GM20000 (cell line): Measurements from ENCODE around the gene SNX12.

Experiments
- DNase-seq: peaks from one replicate; pipeline ENCODE4 v3.0.0; 2012; ENCODE audit warnings: low spot score
- TF ChIP-seq, protein P1 (sequence below): IDR thresholded peaks from 2 replicates; pipeline ENCODE4 v1.5.1; 2012; ENCODE audit warnings: mild to moderate bottlenecking, control low read depth; ENCODE audit errors: extremely low read depth, missing control alignments

Gene SNX12

DNA sequence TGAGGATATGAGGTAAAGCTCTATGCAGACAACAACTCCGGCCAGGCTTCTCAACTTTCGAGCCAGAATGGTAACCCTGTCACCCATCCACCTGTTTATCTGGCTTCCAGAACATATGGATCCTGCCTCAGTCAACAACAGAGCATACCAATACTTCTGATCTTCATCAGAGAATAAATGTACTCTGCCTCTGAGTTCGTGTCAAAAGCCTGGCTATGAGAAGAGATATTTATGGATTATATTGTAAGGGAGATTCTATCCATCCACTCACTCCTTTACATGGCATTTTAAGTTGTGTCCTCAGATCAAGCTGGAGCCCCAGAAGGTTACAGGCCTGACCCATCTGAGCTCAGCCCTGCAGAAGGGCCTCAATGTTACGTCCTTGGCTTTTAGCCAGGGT lies 17.8 kb upstream of the SNX12 start:
- TF ChIP-seq, protein P1, sequence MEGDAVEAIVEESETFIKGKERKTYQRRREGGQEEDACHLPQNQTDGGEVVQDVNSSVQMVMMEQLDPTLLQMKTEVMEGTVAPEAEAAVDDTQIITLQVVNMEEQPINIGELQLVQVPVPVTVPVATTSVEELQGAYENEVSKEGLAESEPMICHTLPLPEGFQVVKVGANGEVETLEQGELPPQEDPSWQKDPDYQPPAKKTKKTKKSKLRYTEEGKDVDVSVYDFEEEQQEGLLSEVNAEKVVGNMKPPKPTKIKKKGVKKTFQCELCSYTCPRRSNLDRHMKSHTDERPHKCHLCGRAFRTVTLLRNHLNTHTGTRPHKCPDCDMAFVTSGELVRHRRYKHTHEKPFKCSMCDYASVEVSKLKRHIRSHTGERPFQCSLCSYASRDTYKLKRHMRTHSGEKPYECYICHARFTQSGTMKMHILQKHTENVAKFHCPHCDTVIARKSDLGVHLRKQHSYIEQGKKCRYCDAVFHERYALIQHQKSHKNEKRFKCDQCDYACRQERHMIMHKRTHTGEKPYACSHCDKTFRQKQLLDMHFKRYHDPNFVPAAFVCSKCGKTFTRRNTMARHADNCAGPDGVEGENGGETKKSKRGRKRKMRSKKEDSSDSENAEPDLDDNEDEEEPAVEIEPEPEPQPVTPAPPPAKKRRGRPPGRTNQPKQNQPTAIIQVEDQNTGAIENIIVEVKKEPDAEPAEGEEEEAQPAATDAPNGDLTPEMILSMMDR, result no peak
- no peak for DNase-seq

DNA sequence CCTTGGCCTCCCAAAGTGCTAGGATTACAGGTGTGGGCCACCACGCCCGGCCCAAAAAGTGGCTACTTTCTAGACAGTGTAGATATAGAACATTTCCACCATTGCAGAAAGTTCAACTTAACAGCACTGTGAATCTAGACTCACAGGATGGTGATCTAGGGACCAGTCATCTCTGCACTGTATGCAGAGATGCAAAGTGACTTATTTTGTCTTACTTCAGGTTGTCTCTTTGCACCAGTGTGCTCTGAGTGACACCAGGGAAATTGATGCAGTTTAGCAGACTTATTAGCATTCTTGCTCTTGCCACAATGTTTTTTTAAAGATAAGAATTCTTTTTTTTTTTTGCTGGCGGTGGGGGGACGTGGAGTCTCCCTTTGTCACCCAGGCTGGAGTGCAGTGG lies 14.7 kb upstream of the SNX12 start:
- TF ChIP-seq, protein P1, result no peak
- no peak for DNase-seq

- TF ChIP-seq, protein P1, result no peak
- no peak for DNase-seq
These were observed 14.1 kb upstream of the SNX12 start for GRCh38 chrX:71082124-71082647.

DNA sequence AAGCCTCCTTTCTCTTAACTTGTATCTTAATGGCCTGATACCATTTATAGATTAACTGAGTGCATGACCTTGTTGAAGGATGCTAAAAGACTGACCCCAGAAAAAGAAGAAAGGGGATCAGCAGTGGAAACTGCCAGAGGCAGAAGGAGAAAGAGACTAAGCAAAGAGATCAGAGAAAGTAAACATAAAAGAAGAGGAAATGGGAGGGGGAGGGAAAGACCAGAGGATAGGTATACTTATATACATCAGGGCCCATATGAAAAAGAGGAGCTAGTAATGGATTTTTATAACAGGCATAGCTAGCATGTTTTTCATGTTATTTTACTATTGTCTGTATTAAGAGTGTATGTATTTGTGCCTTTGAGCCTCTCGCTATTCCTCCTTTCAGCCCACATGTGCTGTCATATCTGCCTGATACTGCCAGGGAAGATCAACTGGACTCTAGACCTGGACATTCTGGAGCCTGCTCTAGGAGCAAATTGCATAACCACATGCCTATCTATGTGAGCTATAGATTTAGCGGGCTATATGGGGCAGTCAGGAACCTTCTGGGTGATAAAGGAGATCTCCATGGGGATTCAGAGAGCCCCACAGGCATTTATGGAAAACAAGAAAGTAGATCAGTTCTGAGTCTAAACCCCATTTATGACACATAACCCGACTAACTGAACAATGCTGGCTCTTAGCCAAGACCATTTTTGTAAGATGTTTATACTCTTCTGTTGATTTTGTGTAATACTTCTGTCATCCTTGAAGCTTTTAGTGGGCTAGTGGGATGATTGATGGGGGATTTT lies 13.4 kb upstream of the SNX12 start:
- TF ChIP-seq, protein P1, result no peak
- no peak for DNase-seq

DNA sequence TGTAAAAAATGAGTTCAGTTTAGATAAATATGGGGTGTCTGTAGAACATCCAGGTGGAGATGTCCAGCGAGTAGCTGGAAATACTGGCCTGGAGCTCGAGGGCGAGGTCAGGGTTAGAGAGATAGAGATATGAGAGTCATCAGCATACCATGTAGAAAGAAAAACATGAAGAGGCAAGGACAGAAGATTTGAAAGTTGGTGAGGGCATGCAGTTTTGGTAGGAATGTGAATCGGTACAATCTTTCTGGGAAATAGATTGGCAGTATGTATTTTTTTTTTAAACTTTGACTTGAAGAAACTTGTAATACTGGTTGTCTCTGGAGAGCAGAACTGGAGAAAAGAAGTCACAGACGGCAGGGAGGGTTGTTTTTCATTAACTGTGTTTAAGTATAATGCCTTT lies 2.4 kb upstream of the SNX12 start:
- no peak for DNase-seq
- TF ChIP-seq, protein P1, result no peak

DNA sequence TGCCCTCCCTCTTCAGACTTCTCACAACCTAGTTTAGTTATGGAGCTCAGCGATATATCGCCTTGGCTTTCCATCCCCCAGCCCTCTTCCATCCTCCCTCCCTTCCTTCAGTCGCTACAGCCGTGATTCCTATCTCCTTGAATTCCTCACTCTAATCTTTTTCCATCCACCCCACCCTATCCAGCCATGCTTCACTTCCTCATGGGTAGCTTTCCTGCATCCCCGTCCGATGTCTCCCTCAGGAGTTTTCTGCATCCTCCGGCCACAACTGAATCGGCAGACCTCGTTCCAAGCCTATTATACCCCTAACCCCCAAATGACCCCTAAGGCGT lies 456 bp downstream of the SNX12 start:
- no peak for DNase-seq

DNA sequence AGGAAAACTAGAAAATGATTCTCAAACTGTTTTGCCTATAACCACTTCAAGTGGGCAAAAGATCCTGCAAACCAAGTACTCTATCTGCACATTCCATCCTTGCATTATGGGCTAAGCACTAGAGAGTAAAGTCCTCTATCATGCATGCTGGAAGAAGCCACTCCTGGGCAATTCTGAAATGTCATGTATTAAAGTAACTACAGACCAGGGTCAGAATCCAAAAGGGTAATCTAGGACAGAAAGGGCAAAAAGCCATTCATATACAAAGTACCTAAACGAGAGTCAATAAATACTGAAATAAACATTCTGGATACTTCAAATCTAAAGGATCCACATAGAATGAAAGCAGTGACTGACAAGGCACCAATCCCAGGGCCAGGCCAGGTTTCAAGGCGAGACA lies 1.0 kb downstream of the SNX12 start:
- TF ChIP-seq, protein P1, result no peak
- no peak for DNase-seq

More for the DNA sequence above, 456 bp downstream of the SNX12 start:
- TF ChIP-seq, protein P1, result no peak
